HG02840 (cell line): ENCODE measurements around the gene F5.
A peak's percentile ranks its signal among the peaks of the same experiment; 100 is the strongest.

Experiments used
- ATAC-seq: cut with Tn5 transposase; IDR thresholded peaks from one replicate; pipeline ENCODE4 v1.9.1; 2021; ENCODE audit warnings: mild to moderate bottlenecking, moderate library complexity, moderate number of reproducible peaks; ENCODE audit not compliant: unreplicated experiment, low FRiP score

The F5 gene

GRCh38 chr1:169588785-169589485 is 2.7 kb upstream of the F5 start:
- no peak for ATAC-seq

GRCh38 chr1:169588112-169588511 is 1.8 kb upstream of the F5 start:
- ATAC-seq: no peak

- peak; percentile 25 for ATAC-seq
These were observed 250 bp downstream of the F5 start for GRCh38 chr1:169586067-169586394.

GRCh38 chr1:169585181-169585580 is 1.1 kb downstream of the F5 start:
- ATAC-seq: no peak

GRCh38 chr1:169584483-169585144 is 1.7 kb downstream of the F5 start:
- no peak for ATAC-seq

- ATAC-seq: no peak
These were observed 8.1 kb downstream of the F5 start for GRCh38 chr1:169577981-169578738.

DNA sequence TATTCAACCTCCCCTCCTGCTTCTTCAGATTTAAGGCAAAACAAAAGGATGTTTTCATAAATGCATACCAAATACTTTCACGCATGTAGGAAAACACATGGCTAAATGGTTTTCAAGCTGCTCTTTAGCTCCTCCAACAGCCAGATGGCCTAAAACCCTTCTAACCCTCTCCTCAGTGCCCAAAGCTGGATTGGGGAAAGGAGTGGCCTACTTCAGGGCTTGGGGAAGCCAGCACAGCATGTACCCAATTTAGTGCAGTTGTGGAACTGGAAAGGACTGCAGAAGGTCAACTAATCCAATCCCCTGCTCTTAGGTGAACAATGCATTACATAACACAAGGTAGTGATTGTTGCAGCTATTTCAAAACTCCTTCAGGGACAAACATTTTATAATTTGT is 9.3 kb downstream of the F5 start:
- ATAC-seq: no peak

GRCh38 chr1:169576241-169576934 is 9.9 kb downstream of the F5 start:
- ATAC-seq: no peak

DNA sequence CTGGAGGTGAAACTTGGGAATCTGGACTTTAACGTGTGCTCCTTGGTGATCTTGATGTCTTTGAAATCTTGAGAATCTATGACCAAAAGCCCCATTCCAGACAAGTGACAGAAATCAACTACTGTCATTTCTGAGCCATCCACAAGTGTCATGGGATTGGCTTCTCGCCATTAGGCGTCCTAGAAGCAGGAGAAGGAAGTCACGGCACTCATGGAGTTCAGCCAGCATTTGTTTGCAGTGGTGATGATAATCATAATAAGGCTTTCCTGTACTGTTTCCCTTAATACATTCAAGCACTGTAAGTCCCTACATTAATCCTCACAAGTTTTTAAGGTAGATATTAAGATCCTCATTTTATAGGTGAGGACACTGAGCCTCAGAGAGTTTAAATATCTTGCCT is 11.9 kb downstream of the F5 start:
- ATAC-seq: no peak

DNA sequence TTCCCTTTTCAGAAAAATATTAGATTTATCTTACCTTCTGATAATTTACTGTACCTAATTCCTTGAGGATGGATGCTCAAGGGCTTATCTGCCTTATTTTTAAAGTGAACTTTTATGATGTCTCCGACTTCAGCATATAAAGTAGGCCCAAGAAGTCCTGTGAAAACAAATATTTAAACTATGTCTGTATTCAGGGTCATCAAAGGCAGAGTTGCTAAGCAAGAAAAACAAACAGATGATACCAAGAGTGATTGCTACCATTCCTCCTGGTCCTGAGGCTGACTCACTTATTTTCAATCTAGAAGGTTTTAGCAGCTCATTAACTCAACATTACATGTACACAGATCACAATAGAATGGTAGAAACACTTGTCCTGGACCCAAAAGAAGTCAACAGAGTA is 14.1 kb downstream of the F5 start:
- no peak for ATAC-seq

DNA sequence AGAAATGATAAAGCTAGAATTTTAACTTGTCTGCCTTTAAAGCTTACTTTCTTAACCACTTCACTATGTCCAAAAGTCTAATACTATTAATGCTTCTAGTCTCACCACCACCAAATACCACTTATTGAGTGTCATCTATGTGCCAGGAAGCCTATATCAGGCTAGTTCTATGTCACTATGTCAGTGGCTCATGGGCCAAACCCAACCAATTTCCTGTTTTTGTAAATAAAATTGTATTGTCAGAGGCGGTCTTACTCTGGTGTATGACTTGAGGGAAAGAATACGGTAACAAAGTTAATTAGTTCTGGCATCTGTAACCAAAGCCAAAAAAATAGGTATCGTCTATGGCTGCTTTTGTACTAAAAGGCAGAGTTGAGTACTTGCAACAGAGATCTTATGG is 14.8 kb downstream of the F5 start:
- ATAC-seq: no peak

- ATAC-seq: no peak
These were observed 16.1 kb downstream of the F5 start for GRCh38 chr1:169570172-169570574.

DNA sequence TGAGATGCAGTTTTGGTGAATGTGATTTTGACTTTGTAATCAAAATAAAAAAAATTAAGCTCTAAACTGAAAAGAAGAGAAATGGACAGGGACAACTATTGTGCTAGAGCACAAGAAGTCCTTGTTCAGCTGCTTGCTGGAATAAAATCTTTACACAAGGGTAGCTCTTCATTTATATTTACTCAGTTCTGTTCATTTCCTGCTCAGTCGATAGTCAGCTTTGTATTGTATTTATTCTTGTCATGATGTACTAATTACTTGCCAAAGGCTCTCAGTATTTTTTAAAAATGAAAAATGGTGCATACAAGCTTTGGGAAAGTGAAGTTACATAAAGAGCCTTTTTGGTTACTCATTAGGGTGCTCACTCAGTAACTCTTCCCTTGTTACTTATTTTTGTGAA is 17.8 kb downstream of the F5 start:
- no peak for ATAC-seq

DNA sequence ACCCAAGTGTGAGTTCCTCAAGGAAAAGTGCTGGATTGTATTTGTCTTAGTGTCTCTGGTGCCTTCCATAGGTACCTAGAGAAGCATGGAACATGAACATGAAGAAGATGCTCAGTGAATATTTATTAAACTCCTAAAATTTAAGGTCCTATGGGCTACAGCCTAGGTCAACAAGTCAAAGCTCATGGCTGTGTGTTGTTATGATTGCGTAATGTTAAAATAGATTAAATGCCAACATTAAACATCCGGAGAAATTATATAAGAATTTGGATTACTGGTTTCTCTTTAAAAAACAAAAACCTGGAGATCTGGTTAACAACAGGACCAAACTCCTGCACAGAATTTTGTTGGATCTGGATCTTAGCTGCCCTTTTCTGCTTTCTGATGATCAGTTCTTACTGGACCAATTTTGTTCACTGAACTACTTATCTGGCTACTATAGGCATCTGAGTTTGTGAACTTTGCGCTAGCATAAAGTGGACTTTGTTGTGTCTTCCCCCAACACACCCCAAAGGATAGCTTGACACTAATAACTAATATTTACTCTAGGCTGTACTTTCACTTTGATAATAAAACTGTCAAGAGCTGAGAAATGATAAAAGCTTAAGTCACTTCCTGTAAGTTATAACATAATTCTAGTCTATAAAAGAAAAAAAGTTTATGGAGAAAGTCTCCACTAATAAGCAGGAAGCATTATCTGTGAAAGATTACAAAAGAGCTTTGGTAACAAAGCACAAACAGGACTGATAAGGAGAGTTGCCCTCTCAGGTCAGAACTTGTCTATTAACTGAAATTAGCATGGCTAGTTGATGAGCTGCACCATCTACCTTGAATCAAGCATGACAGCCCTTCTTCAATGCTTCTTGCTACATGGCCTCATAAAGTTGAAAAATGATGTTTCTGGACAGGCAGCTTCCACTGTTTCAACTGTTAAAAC is 20.7 kb downstream of the F5 start:
- no peak for ATAC-seq

GRCh38 chr1:169563650-169564049 is 22.6 kb downstream of the F5 start:
- ATAC-seq: no peak

GRCh38 chr1:169563019-169563615 is 23.2 kb downstream of the F5 start:
- ATAC-seq: no peak

- no peak for ATAC-seq
These were observed 24.6 kb downstream of the F5 start for GRCh38 chr1:169561692-169562091.

DNA sequence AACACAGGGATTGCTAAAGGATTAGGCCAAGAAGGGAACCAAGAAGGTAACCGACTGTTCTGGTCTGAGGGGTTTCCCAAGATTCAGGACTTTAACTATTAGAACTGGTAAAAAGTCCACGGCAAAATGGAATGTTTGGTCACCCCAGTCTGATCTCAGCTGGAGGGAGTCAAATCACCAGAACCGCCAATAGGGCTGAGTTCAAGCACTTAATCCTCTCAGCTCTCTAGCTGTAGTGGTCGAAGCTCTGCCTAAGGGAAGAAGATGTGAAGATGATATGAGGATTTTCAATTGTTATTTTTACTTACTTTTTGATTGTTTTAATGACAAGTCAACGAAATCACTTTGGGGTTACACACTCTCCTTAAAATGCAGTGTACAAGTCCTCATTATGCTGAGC is 29.1 kb downstream of the F5 start:
- no peak for ATAC-seq

GRCh38 chr1:169550294-169550693 is 36.0 kb downstream of the F5 start:
- no peak for ATAC-seq

GRCh38 chr1:169548282-169548681 is 38.0 kb downstream of the F5 start:
- ATAC-seq: no peak
